Measurements from ENCODE around the gene NAPSA.
A peak's percentile ranks its signal among the peaks of the same experiment; 100 is the strongest.
"Not testable (repeated sequence)": the region's sequence is repeated elsewhere in the genome, so short reads cannot be mapped to it uniquely, and the experiment has no call there.

NAPSA gene

DNA sequence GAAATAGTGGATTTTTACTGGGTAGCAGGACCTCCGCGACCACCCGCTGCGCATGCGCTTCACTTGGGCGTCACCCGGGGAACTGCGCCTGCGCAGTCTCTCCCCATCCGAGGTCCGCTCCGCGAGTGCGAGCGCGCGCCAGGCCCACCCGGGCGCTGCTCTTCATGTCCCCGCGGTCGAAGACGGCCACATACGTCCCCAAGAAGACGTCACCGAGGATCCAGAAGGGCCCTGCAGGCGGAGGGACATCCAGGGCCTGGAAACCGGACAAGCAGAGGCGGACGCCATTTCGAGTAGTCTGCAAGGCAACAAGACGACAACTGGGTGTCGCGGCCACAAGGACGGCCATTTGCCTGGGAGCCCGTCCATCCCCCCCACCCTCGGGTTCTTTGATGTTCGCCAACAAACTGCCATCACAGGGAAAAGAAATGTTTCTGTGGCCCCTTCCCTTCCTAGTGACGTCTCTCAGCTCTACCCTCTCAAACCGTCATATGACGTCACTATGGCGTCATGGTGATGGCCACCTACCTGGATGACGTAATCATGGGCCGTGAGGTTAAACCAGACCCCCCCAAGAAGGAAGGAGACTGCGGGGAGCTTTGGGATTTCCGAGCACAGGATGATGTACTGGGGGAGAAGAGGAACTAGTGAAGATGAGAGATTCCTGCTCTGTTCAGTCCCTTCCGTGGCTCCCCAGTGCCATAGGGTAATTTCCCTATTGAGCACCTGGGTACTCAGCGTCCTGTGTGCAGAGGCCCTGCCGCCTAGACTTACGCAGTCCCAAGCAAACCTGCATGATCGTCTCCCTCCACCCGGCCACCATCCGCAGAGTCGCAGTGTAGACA is 6.7 kb downstream of the NAPSA start:
- peak overlapping the region; percentile 91 for H3K4me3 ChIP-seq (ENCODE audit: low read length)
- H3K36me3 ChIP-seq (ENCODE audit: control insufficient read depth, low read length): peaks cover 12% of the 10 kb centered on the region; the same call in 1 of the 2 replicates
- H3K4me1 ChIP-seq (ENCODE audit: control insufficient read depth, low read length): peaks cover 70% of the 10 kb centered on the region
- no peak for TF ChIP-seq EZH2phosphoT487 (IDR thresholded peaks at IDR 0.05; ENCODE audit: borderline replicate concordance, low read length)
- TF ChIP-seq, protein P1, sequence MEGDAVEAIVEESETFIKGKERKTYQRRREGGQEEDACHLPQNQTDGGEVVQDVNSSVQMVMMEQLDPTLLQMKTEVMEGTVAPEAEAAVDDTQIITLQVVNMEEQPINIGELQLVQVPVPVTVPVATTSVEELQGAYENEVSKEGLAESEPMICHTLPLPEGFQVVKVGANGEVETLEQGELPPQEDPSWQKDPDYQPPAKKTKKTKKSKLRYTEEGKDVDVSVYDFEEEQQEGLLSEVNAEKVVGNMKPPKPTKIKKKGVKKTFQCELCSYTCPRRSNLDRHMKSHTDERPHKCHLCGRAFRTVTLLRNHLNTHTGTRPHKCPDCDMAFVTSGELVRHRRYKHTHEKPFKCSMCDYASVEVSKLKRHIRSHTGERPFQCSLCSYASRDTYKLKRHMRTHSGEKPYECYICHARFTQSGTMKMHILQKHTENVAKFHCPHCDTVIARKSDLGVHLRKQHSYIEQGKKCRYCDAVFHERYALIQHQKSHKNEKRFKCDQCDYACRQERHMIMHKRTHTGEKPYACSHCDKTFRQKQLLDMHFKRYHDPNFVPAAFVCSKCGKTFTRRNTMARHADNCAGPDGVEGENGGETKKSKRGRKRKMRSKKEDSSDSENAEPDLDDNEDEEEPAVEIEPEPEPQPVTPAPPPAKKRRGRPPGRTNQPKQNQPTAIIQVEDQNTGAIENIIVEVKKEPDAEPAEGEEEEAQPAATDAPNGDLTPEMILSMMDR (IDR thresholded peaks at IDR 0.05; ENCODE audit: low read depth, low read length, poor library complexity, severe bottlenecking): no peak
- peaks cover 3% of the 10 kb centered on the region; the same call in 1 of the 2 replicates for H3K9me3 ChIP-seq (ENCODE audit: control insufficient read depth, insufficient read depth, low read length)
- peak overlapping the region; percentile 86 for H3K27ac ChIP-seq (ENCODE audit: low read depth, low read length)
- peak overlapping the region; percentile 99 for H3K4me2 ChIP-seq (ENCODE audit: low read length)
- no peaks in the 10 kb centered on the region for H4K20me1 ChIP-seq (ENCODE audit: control insufficient read depth, insufficient read depth, low read depth, low read length)
- H3K79me2 ChIP-seq (ENCODE audit: control insufficient read depth, low read length): peaks cover 19% of the 10 kb centered on the region
- H3K27me3 ChIP-seq (ENCODE audit: control insufficient read depth, low read length): no peaks in the 10 kb centered on the region
- no peaks in the 10 kb centered on the region for H3K9me2 ChIP-seq (replicated peaks; ENCODE audit: control insufficient read depth, low read length)
- peaks cover 7% of the 10 kb centered on the region for H3F3A ChIP-seq (ENCODE audit: control insufficient read depth, insufficient read depth)

DNA sequence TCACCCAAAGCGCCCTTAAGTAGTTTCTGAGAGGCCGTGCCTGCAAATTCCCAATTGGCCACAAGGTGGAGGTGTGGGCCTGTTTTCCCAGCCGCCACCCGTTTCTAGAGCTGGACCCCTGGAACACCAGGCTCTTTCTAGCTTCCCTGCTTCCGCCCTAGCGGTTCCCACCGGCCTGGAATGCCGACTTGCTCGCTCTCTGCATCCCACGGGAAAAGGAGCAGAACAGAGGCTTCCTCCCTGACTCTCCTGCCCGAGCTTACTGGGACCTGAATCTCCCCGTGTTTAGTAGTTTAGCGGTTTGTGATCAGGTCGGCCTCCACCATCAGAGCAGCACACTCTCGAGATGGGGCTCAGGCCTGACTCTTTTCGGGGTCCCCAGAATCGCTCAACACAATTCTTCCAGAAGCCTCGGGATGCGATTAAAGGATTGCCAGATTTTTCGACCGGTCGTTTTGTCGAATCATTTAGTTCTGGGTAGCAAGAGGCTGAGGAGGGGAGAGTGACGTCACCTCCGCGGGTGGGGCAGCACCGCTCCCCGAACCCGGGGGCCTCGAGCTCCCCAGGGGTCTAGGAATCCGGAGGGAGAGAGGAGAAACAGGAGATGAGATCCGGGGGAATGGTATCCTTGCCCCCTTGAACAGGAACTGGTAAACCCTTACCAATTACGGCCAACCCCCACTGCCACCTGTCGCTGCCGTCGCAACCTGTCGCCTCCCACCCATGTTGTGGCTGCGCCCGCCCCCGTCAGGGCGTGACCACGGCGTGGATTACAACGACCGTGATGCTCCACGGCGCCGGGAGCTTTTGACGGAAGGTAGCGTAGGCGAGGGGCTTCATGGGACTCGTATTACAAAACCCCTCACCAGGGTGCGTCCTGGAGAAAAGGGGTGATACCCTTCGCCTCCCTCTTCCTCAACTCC is 8.0 kb downstream of the NAPSA start:
- H3F3A ChIP-seq (ENCODE audit: control insufficient read depth, insufficient read depth): peaks cover 6% of the 10 kb centered on the region
- peaks cover 12% of the 10 kb centered on the region; the same call in 1 of the 2 replicates for H3K36me3 ChIP-seq (ENCODE audit: control insufficient read depth, low read length)
- no peaks in the 10 kb centered on the region for H4K20me1 ChIP-seq (ENCODE audit: control insufficient read depth, insufficient read depth, low read depth, low read length)
- H3K27ac ChIP-seq (ENCODE audit: low read depth, low read length): peak overlapping the region; percentile 86
- H3K4me1 ChIP-seq (ENCODE audit: control insufficient read depth, low read length): peaks cover 59% of the 10 kb centered on the region
- TF ChIP-seq EZH2phosphoT487 (IDR thresholded peaks at IDR 0.05; ENCODE audit: borderline replicate concordance, low read length): no peak
- TF ChIP-seq, protein P1 (IDR thresholded peaks at IDR 0.05; ENCODE audit: low read depth, low read length, poor library complexity, severe bottlenecking): peak; percentile 89
- peaks cover 19% of the 10 kb centered on the region for H3K79me2 ChIP-seq (ENCODE audit: control insufficient read depth, low read length)
- H3K27me3 ChIP-seq (ENCODE audit: control insufficient read depth, low read length): no peaks in the 10 kb centered on the region
- peak overlapping the region; percentile 99 for H3K4me2 ChIP-seq (ENCODE audit: low read length)
- H3K9me3 ChIP-seq (ENCODE audit: control insufficient read depth, insufficient read depth, low read length): peaks cover 3% of the 10 kb centered on the region; the same call in 1 of the 2 replicates
- H3K4me3 ChIP-seq (ENCODE audit: low read length): peak overlapping the region; percentile 91
- H3K9me2 ChIP-seq (replicated peaks; ENCODE audit: control insufficient read depth, low read length): no peaks in the 10 kb centered on the region

DNA sequence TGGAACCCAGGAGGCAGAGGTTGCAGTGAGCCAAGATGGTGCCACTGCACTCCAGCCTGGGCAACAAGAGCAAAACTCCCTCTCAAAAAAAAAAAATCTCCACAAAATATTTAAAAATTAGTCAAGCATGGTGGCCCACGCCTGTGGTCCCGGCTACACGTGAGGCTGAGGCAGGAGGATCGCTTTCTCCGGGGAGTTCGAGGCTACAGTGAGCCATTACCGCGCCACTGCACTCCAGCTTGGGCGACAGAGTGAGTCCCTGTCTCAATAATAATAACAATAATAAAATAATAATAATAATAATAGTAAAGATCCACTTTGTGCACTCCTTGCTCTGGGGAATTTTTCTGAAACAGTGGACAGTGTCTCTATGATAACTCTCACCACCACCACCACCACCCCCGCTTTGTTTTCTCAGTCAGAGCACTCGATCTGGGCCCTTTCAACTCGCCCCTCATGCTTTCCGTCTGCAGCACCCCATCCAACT is 8.7 kb downstream of the NAPSA start:
- H4K20me1 ChIP-seq (ENCODE audit: control insufficient read depth, insufficient read depth, low read depth, low read length): no peaks in the 10 kb centered on the region
- TF ChIP-seq, protein P1 (IDR thresholded peaks at IDR 0.05; ENCODE audit: low read depth, low read length, poor library complexity, severe bottlenecking): no peak
- no peak for TF ChIP-seq EZH2phosphoT487 (IDR thresholded peaks at IDR 0.05; ENCODE audit: borderline replicate concordance, low read length)
- H3K27ac ChIP-seq (ENCODE audit: low read depth, low read length): peak overlapping the region; percentile 86
- H3K4me2 ChIP-seq (ENCODE audit: low read length): peak overlapping the region; percentile 99
- peaks cover 6% of the 10 kb centered on the region for H3F3A ChIP-seq (ENCODE audit: control insufficient read depth, insufficient read depth)
- no peaks in the 10 kb centered on the region for H3K27me3 ChIP-seq (ENCODE audit: control insufficient read depth, low read length)
- peaks cover 53% of the 10 kb centered on the region for H3K4me1 ChIP-seq (ENCODE audit: control insufficient read depth, low read length)
- H3K79me2 ChIP-seq (ENCODE audit: control insufficient read depth, low read length): peaks cover 19% of the 10 kb centered on the region
- H3K36me3 ChIP-seq (ENCODE audit: control insufficient read depth, low read length): peaks cover 12% of the 10 kb centered on the region; the same call in 1 of the 2 replicates
- peak overlapping the region; percentile 91 for H3K4me3 ChIP-seq (ENCODE audit: low read length)
- H3K9me3 ChIP-seq (ENCODE audit: control insufficient read depth, insufficient read depth, low read length): peaks cover 3% of the 10 kb centered on the region; the same call in 1 of the 2 replicates
- no peaks in the 10 kb centered on the region for H3K9me2 ChIP-seq (replicated peaks; ENCODE audit: control insufficient read depth, low read length)

DNA sequence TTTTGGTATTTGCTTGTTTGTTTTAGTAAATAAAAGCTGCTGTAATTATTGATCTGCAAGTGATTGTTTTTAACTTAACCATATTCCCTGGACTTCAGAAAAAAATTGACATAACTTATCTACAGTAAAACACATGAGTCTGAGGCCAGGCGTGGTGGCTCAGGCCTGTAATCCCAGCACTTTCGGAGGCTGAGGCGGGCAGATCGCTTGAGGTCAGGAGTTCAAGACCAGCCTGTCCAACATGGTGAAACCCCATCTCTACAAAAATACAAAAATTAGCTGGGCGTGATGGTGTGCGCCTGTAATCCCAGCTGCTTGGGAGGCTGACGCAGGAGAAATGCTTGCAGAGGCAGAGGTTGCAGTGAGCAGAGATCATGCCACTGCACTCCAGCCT is 12.0 kb downstream of the NAPSA start:
- H3F3A ChIP-seq (ENCODE audit: control insufficient read depth, insufficient read depth); H3K4me3 ChIP-seq (ENCODE audit: low read length); H4K20me1 ChIP-seq (ENCODE audit: control insufficient read depth, insufficient read depth, low read depth, low read length); H3K9me2 ChIP-seq (replicated peaks; ENCODE audit: control insufficient read depth, low read length); H3K4me2 ChIP-seq (ENCODE audit: low read length); H3K27me3 ChIP-seq (ENCODE audit: control insufficient read depth, low read length); H3K36me3 ChIP-seq (ENCODE audit: control insufficient read depth, low read length); H3K9me3 ChIP-seq (ENCODE audit: control insufficient read depth, insufficient read depth, low read length); H3K27ac ChIP-seq (ENCODE audit: low read depth, low read length); H3K79me2 ChIP-seq (ENCODE audit: control insufficient read depth, low read length): not testable (repeated sequence)
- H3K4me1 ChIP-seq (ENCODE audit: control insufficient read depth, low read length): peaks cover 47% of the 10 kb centered on the region

Data from DOHH2 (cell line).